Measurements from ENCODE around the gene AJAP1. TPM values are rescaled to one million over a fixed set of nuclear protein-coding genes. Genes with fewer than 3 reads are reported as not detected.

Gene AJAP1
- total and polyA plus RNA-seq, 2 of the 8 experiments (the other 6 are each of a cell fraction or from before 2014, with no cell fraction given): 1.9 to 6.2 TPM

DNA sequence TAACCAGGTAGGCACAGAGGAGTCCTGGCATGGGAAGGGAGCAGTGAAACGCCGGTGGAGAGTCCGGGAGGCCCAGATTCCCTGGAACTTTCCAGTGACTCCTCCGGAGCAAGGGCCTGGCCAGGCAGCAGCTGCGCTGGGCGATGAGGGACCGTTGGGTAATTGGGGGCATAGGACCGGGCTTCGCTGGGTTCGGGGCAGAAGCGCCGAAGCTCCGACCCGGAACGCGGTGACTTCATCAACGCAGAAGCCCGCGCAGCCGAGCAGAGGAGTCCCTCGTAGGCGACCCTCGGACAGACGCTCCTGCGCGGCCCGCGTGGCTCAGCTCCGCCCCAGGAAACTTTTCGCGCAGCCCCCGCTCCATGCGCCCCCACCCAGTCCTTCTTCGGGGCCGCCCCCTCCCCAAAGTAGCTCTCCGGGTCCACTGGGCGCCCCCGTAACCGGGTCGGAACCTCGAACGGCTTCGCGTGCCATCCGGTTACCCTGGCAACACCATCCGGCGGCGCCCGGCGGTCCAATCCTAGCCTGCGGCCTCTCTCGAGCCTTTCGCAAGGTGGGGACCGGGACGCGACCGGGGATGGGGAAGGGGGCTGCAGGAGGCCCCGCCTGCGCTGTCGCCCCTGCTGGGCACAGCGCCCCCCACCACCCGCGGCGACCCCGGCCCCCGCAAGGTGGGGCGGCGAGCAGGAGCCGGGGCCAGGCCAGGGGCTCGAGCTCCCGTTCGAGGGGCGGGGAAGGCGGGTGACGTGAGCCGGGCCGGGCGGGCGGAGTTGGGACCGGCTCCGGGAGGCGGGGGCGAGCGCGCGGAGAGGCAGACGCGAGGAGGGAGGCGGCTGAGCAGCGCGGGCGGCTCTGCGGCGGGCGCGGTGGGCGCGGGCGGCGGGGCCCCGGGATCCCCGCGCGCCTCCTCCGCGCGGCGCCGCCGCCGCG lies at the start of gene AJAP1 (continued):
- TF ChIP-seq, protein P1, sequence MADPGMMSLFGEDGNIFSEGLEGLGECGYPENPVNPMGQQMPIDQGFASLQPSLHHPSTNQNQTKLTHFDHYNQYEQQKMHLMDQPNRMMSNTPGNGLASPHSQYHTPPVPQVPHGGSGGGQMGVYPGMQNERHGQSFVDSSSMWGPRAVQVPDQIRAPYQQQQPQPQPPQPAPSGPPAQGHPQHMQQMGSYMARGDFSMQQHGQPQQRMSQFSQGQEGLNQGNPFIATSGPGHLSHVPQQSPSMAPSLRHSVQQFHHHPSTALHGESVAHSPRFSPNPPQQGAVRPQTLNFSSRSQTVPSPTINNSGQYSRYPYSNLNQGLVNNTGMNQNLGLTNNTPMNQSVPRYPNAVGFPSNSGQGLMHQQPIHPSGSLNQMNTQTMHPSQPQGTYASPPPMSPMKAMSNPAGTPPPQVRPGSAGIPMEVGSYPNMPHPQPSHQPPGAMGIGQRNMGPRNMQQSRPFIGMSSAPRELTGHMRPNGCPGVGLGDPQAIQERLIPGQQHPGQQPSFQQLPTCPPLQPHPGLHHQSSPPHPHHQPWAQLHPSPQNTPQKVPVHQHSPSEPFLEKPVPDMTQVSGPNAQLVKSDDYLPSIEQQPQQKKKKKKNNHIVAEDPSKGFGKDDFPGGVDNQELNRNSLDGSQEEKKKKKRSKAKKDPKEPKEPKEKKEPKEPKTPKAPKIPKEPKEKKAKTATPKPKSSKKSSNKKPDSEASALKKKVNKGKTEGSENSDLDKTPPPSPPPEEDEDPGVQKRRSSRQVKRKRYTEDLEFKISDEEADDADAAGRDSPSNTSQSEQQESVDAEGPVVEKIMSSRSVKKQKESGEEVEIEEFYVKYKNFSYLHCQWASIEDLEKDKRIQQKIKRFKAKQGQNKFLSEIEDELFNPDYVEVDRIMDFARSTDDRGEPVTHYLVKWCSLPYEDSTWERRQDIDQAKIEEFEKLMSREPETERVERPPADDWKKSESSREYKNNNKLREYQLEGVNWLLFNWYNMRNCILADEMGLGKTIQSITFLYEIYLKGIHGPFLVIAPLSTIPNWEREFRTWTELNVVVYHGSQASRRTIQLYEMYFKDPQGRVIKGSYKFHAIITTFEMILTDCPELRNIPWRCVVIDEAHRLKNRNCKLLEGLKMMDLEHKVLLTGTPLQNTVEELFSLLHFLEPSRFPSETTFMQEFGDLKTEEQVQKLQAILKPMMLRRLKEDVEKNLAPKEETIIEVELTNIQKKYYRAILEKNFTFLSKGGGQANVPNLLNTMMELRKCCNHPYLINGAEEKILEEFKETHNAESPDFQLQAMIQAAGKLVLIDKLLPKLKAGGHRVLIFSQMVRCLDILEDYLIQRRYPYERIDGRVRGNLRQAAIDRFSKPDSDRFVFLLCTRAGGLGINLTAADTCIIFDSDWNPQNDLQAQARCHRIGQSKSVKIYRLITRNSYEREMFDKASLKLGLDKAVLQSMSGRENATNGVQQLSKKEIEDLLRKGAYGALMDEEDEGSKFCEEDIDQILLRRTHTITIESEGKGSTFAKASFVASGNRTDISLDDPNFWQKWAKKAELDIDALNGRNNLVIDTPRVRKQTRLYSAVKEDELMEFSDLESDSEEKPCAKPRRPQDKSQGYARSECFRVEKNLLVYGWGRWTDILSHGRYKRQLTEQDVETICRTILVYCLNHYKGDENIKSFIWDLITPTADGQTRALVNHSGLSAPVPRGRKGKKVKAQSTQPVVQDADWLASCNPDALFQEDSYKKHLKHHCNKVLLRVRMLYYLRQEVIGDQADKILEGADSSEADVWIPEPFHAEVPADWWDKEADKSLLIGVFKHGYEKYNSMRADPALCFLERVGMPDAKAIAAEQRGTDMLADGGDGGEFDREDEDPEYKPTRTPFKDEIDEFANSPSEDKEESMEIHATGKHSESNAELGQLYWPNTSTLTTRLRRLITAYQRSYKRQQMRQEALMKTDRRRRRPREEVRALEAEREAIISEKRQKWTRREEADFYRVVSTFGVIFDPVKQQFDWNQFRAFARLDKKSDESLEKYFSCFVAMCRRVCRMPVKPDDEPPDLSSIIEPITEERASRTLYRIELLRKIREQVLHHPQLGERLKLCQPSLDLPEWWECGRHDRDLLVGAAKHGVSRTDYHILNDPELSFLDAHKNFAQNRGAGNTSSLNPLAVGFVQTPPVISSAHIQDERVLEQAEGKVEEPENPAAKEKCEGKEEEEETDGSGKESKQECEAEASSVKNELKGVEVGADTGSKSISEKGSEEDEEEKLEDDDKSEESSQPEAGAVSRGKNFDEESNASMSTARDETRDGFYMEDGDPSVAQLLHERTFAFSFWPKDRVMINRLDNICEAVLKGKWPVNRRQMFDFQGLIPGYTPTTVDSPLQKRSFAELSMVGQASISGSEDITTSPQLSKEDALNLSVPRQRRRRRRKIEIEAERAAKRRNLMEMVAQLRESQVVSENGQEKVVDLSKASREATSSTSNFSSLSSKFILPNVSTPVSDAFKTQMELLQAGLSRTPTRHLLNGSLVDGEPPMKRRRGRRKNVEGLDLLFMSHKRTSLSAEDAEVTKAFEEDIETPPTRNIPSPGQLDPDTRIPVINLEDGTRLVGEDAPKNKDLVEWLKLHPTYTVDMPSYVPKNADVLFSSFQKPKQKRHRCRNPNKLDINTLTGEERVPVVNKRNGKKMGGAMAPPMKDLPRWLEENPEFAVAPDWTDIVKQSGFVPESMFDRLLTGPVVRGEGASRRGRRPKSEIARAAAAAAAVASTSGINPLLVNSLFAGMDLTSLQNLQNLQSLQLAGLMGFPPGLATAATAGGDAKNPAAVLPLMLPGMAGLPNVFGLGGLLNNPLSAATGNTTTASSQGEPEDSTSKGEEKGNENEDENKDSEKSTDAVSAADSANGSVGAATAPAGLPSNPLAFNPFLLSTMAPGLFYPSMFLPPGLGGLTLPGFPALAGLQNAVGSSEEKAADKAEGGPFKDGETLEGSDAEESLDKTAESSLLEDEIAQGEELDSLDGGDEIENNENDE (IDR thresholded peaks at IDR 0.05; ENCODE audit: insufficient replicate concordance, low read length): no peak
- no peak for TF ChIP-seq TBP (IDR thresholded peaks at IDR 0.05; ENCODE audit: low read depth, low read length)
- peak; percentile 63 for TF ChIP-seq SUZ12 (IDR thresholded peaks at IDR 0.05; ENCODE audit: low read length)
- TF ChIP-seq CREB1 (IDR thresholded peaks at IDR 0.05): 0 out of 2 replicates have a peak, but pooled peaks have one; percentile 36
- TF ChIP-seq HDAC2 (IDR thresholded peaks at IDR 0.05; ENCODE audit: borderline replicate concordance in 1 of 2, low read depth in 2 of 2, low read length in 2 of 2): no peak
- TF ChIP-seq EZH2 (IDR thresholded peaks at IDR 0.05; ENCODE audit: low read depth, low read length, severe bottlenecking): peak; percentile 75
- no peak for TF ChIP-seq POLR2A (IDR thresholded peaks at IDR 0.05; ENCODE audit: control extremely low read depth in 1 of 2, low read depth in 2 of 2, low read length in 2 of 2)

Data from H1 (cell line).